Transverse colon (tissue), 4 donors: ENCODE data around the gene APLP2. TPM values are rescaled to one million over a fixed set of nuclear protein-coding genes. Genes with fewer than 3 reads are reported as not detected.

Experiments
- DNase-seq: peaks from one replicate; pipeline ENCODE4 v3.0.0-alpha.2; 2019
- H3K27ac ChIP-seq, 4 donors: fragments of 200-600 bp; sonication (generic); 2 replicates each; pipeline ENCODE4 v1.5.1; 2016 to 2018; ENCODE audit warnings: inconsistent platforms in 4 of 4
- H3K27me3 ChIP-seq: fragments of 200-600 bp; sonication (generic); 2 replicates; pipeline ENCODE4 v1.5.1; 2017; ENCODE audit warnings: inconsistent platforms
- H3K36me3 ChIP-seq, 4 donors: fragments of 200-600 bp; sonication (generic); 2 replicates each; pipeline ENCODE4 v1.5.1; 2017 to 2019; ENCODE audit warnings: inconsistent platforms in 4 of 4
- H3K4me1 ChIP-seq, 4 donors: fragments of 200-600 bp; sonication (generic); 2 replicates each; pipeline ENCODE4 v1.5.1; 2017 to 2020; ENCODE audit warnings: inconsistent platforms in 4 of 4
- H3K4me3 ChIP-seq, 4 donors: fragments of 200-600 bp; sonication (generic); 1 replicate in 1 of 4; 2 replicates in 3 of 4; pipeline versions ENCODE4 v1.5.1 to v1.6.1; 2017 to 2019; ENCODE audit warnings: inconsistent platforms in 4 of 4
- H3K9me3 ChIP-seq, 2 donors: fragments of 200-600 bp; sonication (generic); 2 replicates each; pipeline ENCODE4 v1.5.1; 2017 to 2019; ENCODE audit warnings: inconsistent platforms in 2 of 2
- CTCF ChIP-seq, 5 experiments: fragments of 200-600 bp in 3 of 5; fragments of 450-650 bp in 2 of 5; sonication (generic) in 3 of 5; IDR thresholded peaks; 1 replicate in 2 of 5; 2 replicates in 3 of 5; pipeline ENCODE4 v1.5.1; 2016 to 2017; ENCODE audit warnings: antibody characterized with exemption in 5 of 5, inconsistent platforms in 3 of 5, mild to moderate bottlenecking in 2 of 5, moderate library complexity in 1 of 5
- EP300 ChIP-seq: sonication (generic); formaldehyde crosslinking; IDR thresholded peaks from one replicate; pipeline ENCODE4 v1.6.1; 2017; ENCODE audit warnings: antibody characterized with exemption, low read depth
- POLR2A ChIP-seq: fragments of 450-650 bp; IDR thresholded peaks from one replicate; pipeline ENCODE4 v1.6.1; 2016; ENCODE audit warnings: antibody characterized with exemption, mild to moderate bottlenecking, moderate library complexity
- POLR2AphosphoS5 ChIP-seq, 3 donors: sonication (generic); formaldehyde crosslinking; IDR thresholded peaks; one replicate each; pipeline ENCODE4 v1.6.1; 2016; ENCODE audit warnings: antibody characterized with exemption in 3 of 3
- WGBS, 2 donors: methylation state at CpG; one replicate each; pipeline ENCODE4 v1.1.5; 2018; ENCODE audit warnings: low coverage in 1 of 2; 5-methylcytosine and 5-hydroxymethylcytosine counted together
- in situ Hi-C, 4 donors: fragments of 200-750 bp; cut with MboI; loops; one replicate each; pipeline versions ENCODE4 v1.15.0 to v1.15.1; 2017; ENCODE audit warnings: low sequenced_read_pairs in 3 of 4, low pct_ligation_motif_present in 1 of 4, low pct_unique_long_range_greater_than_20kb in 1 of 4
- intact Hi-C: fragments of 100-400 bp; cut with DNase I; formaldehyde crosslinking; loops from one replicate; pipeline ENCODE4 v1.15.1; 2023; ENCODE audit warnings: low total_unique reads
- total RNA-seq, 4 donors: library from RNA; depleted of rRNA; stranded (reverse); fragments of >200 nt; gene quantifications; one replicate each; pipeline ENCODE4 v1.1.0, GENCODE V29; 2016

APLP2 gene
- total RNA-seq, 4 donors from 2014 or later = 191 to 618 (median 396) TPM

- Histone ChIP-seq H3K27ac (no peak overlapping the region), H3K9me3 (no peaks in the 10 kb centered on the region), H3K4me3 (no peak overlapping the region), H3K27me3 (no peaks in the 10 kb centered on the region), H3K36me3 (peaks cover 0 to 9% (median 2%) of the 10 kb centered on the region in 4 donors), H3K4me1 (peaks cover 0 to 23% (median 6%) of the 10 kb centered on the region in 4 donors)
- in situ Hi-C loops (no loop called here), intact Hi-C loops (no loop called here)
- TF ChIP-seq POLR2A (no peak), POLR2AphosphoS5 (IDR thresholded peaks at IDR 0.05) (no peak)
- WGBS, 2 donors = 88% methylated on average over 4 of the region's 4 CpGs; no CpG with 5 or more reads in 1 of the 2 donors
- DNase-seq = no peak
These were observed 45.0 kb downstream of the APLP2 start for GRCh38 chr11:130114726-130115125.

- in situ Hi-C loops (no loop called here), intact Hi-C loops (no loop called here)
- Histone ChIP-seq H3K9me3 (no peaks in the 10 kb centered on the region), H3K36me3 (peaks cover 0 to 9% (median 2%) of the 10 kb centered on the region in 4 donors), H3K4me3 (no peak overlapping the region), H3K27me3 (no peaks in the 10 kb centered on the region), H3K4me1 (peaks cover 0 to 23% (median 8%) of the 10 kb centered on the region in 4 donors), H3K27ac (no peak overlapping the region)
- DNase-seq = no peak
- WGBS, 2 donors = 71 to 83% methylated on average over 2 of the region's 2 CpGs
- TF ChIP-seq POLR2A (no peak), CTCF (IDR thresholded peaks at IDR 0.05) (no peak), POLR2AphosphoS5 (IDR thresholded peaks at IDR 0.05) (no peak), EP300 (no peak)
These were observed 45.5 kb downstream of the APLP2 start for GRCh38 chr11:130115218-130115617.

- Histone ChIP-seq H3K4me1 (peaks cover 0 to 23% (median 8%) of the 10 kb centered on the region in 4 donors), H3K36me3 (peaks cover 0 to 11% (median 6%) of the 10 kb centered on the region in 4 donors), H3K27ac (no peak overlapping the region), H3K9me3 (no peaks in the 10 kb centered on the region), H3K27me3 (no peaks in the 10 kb centered on the region), H3K4me3 (no peak overlapping the region)
- WGBS, 2 donors = 60 to 76% methylated on average over 2 of the region's 2 CpGs
- no peak for DNase-seq
- in situ Hi-C loops = no loop called here
- TF ChIP-seq POLR2AphosphoS5 (IDR thresholded peaks at IDR 0.05) = no peak
- no peak for TF ChIP-seq CTCF (IDR thresholded peaks at IDR 0.05)
- no peak for TF ChIP-seq EP300
- intact Hi-C loops = no loop called here
These were observed 48.5 kb downstream of the APLP2 start for GRCh38 chr11:130118165-130118564.

- Histone ChIP-seq H3K27ac (no peak overlapping the region), H3K4me3 (no peak overlapping the region), H3K36me3 (peaks cover 0 to 18% (median 9%) of the 10 kb centered on the region in 4 donors), H3K4me1 (peaks cover 0 to 25% (median 8%) of the 10 kb centered on the region in 4 donors), H3K9me3 (no peaks in the 10 kb centered on the region), H3K27me3 (no peaks in the 10 kb centered on the region)
- TF ChIP-seq POLR2AphosphoS5 (IDR thresholded peaks at IDR 0.05) (no peak), EP300 (no peak), POLR2A (no peak), CTCF (IDR thresholded peaks at IDR 0.05) (no peak)
- WGBS, 2 donors = 79 to 86% methylated on average over 4 to 9 of the region's 9 CpGs
- DNase-seq = no peak
- in situ Hi-C loops = no loop called here
- intact Hi-C loops = no loop called here
These were observed 49.1 kb downstream of the APLP2 start for GRCh38 chr11:130118636-130119387.
